Endothelial cell (in vitro differentiated cells): ENCODE measurements around the gene KLF16. TPM values are rescaled to one million over a fixed set of nuclear protein-coding genes. Genes with fewer than 3 reads are reported as not detected.
A peak's percentile ranks its signal among the peaks of the same experiment; 100 is the strongest.

Experiments
- DNase-seq: peaks from one replicate; pipeline ENCODE4 v3.0.0; 2021; ENCODE audit warnings: low spot score
- H3K27ac Mint-ChIP-seq: one replicate; pipeline ENCODE4 v1.8.0; 2021; ENCODE audit warnings: mixed read lengths, inconsistent platforms; ENCODE audit not compliant: unreplicated experiment
- H3K27me3 Mint-ChIP-seq: one replicate; pipeline ENCODE4 v1.8.0; 2021; ENCODE audit warnings: mild to moderate bottlenecking, moderate library complexity, mixed read lengths, inconsistent platforms; ENCODE audit not compliant: unreplicated experiment
- H3K36me3 Mint-ChIP-seq: one replicate; pipeline ENCODE4 v1.8.0; 2021; ENCODE audit warnings: mild to moderate bottlenecking, low read depth, mixed read lengths, inconsistent platforms; ENCODE audit not compliant: unreplicated experiment
- H3K4me1 Mint-ChIP-seq: one replicate; pipeline ENCODE4 v1.8.0; 2021; ENCODE audit warnings: mild to moderate bottlenecking, mixed read lengths, inconsistent platforms; ENCODE audit not compliant: unreplicated experiment
- H3K4me3 Mint-ChIP-seq: one replicate; pipeline ENCODE4 v1.8.0; 2021; ENCODE audit warnings: mild to moderate bottlenecking, mixed read lengths, inconsistent platforms; ENCODE audit not compliant: unreplicated experiment
- H3K9me3 Mint-ChIP-seq: one replicate; pipeline ENCODE4 v1.8.0; 2021; ENCODE audit warnings: mixed read lengths, inconsistent platforms; ENCODE audit not compliant: unreplicated experiment
- CTCF ChIP-seq: fragments of 200-600 bp; sonication (generic); IDR thresholded peaks from one replicate; pipeline ENCODE4 v1.5.0; 2021; ENCODE audit warnings: antibody characterized with exemption; ENCODE audit not compliant: unreplicated experiment
- total RNA-seq: library from RNA; stranded (reverse); fragmentation: NEBNext Ultra II Directional; extraction: Animal tissue kit (Norgen Biotek cat#: 25700); gene quantifications from one replicate; pipeline ENCODE4 v1.2.1, GENCODE V29; 2021; ENCODE audit not compliant: unreplicated experiment

Gene KLF16
- total RNA-seq, 1 donor from 2014 or later: 19.9 TPM

GRCh38 chr19:1811942-1812425 lies 51.4 kb downstream of the KLF16 start, which contains the start of gene ATP8B3:
TSS of gene ATP8B3 (minus strand) at chr19:1812276. CDS start at chr19:1811736, 540 bp downstream.
- Mint-ChIP-seq H3K4me3 (peak within 1 kb of the TSS; percentile 89), H3K4me1 (peaks cover 6% of the 10 kb centered on the region), H3K27me3 (peaks cover 10% of the 10 kb centered on the region), H3K27ac (peak within 1 kb of the TSS; percentile 64), H3K9me3 (no peaks in the 10 kb centered on the region), H3K36me3 (no peaks in the 10 kb centered on the region)
- TF ChIP-seq CTCF: no peak
- no peak for DNase-seq

GRCh38 chr19:1811472-1811894 lies 51.9 kb downstream of the KLF16 start:
- Mint-ChIP-seq H3K4me1 (peaks cover 6% of the 10 kb centered on the region), H3K9me3 (no peaks in the 10 kb centered on the region), H3K36me3 (no peaks in the 10 kb centered on the region), H3K27me3 (peaks cover 13% of the 10 kb centered on the region), H3K27ac (no peak overlapping the region), H3K4me3 (no peak overlapping the region)
- no peak for TF ChIP-seq CTCF
- DNase-seq: no peak

- no peak overlapping the region for H3K4me3 Mint-ChIP-seq
- DNase-seq: no peak
Observed at GRCh38 chr19:1810439-1811160, 52.8 kb downstream of the KLF16 start.

GRCh38 chr19:1809678-1810077 lies 53.7 kb downstream of the KLF16 start:
- Mint-ChIP-seq H3K36me3 (no peaks in the 10 kb centered on the region), H3K27me3 (peaks cover 13% of the 10 kb centered on the region)
- peak; percentile 16 for TF ChIP-seq CTCF

More at GRCh38 chr19:1810439-1811160, 52.8 kb downstream of the KLF16 start:
- H3K9me3 Mint-ChIP-seq: no peaks in the 10 kb centered on the region
- peaks cover 13% of the 10 kb centered on the region for H3K27me3 Mint-ChIP-seq
- no peaks in the 10 kb centered on the region for H3K36me3 Mint-ChIP-seq
- no peak for TF ChIP-seq CTCF
- H3K27ac Mint-ChIP-seq: no peak overlapping the region
- peaks cover 6% of the 10 kb centered on the region for H3K4me1 Mint-ChIP-seq

GRCh38 chr19:1808395-1808731 lies 55.0 kb downstream of the KLF16 start:
- H3K9me3 Mint-ChIP-seq: no peaks in the 10 kb centered on the region
- TF ChIP-seq CTCF: no peak
- H3K27me3 Mint-ChIP-seq: peaks cover 13% of the 10 kb centered on the region
- H3K27ac Mint-ChIP-seq: no peak overlapping the region
- H3K4me3 Mint-ChIP-seq: no peak overlapping the region
- no peak for DNase-seq
- peaks cover 6% of the 10 kb centered on the region for H3K4me1 Mint-ChIP-seq
- H3K36me3 Mint-ChIP-seq: no peaks in the 10 kb centered on the region

More at GRCh38 chr19:1809678-1810077, 53.7 kb downstream of the KLF16 start:
- DNase-seq: no peak
- Mint-ChIP-seq H3K4me3 (no peak overlapping the region), H3K27ac (no peak overlapping the region), H3K9me3 (no peaks in the 10 kb centered on the region), H3K4me1 (peaks cover 6% of the 10 kb centered on the region)
